PFSK-1 (cell line): ENCODE results near the gene RGS16.

ENCODE experiments used
- FOXP2 ChIP-seq: optimal IDR thresholded peaks from 2 replicates; pipeline ENCODE3; 2011; ENCODE audit warnings: borderline replicate concordance, control low read depth, inconsistent platforms; ENCODE audit not compliant: insufficient read depth; ENCODE audit errors: extremely low read length, extremely low read depth
- POLR2AphosphoS5 ChIP-seq: IDR thresholded peaks from 2 replicates; pipeline ENCODE4 v1.6.1; 2012; ENCODE audit warnings: low read depth, mild to moderate bottlenecking, control low read depth, low read length, moderate library complexity
- REST ChIP-seq, 2 experiments: IDR thresholded peaks; 2 replicates each; pipeline versions ENCODE4 v1.6.1 to v1.8.0; 2011 to 2012; ENCODE audit warnings: low read depth in 2 of 2, low read length in 2 of 2, control low read depth in 1 of 2, inconsistent platforms in 1 of 2, mild to moderate bottlenecking in 1 of 2, moderate library complexity in 1 of 2; ENCODE audit not compliant: insufficient read depth in 1 of 2
- SIN3A ChIP-seq: IDR thresholded peaks from 2 replicates; pipeline ENCODE4 v1.6.1; 2012; ENCODE audit warnings: mild to moderate bottlenecking, low read length, moderate library complexity, borderline replicate concordance; ENCODE audit not compliant: insufficient read depth
- TAF1 ChIP-seq: IDR thresholded peaks from 2 replicates; pipeline ENCODE4 v1.6.1; 2012; ENCODE audit warnings: low read length, control low read depth, borderline replicate concordance; ENCODE audit not compliant: insufficient read depth

- no peak for TF ChIP-seq REST (IDR thresholded peaks at IDR 0.05; ENCODE audit: insufficient read depth in 1 of 2, low read depth in 2 of 2, low read length in 2 of 2)
- no peak for TF ChIP-seq TAF1
- TF ChIP-seq POLR2AphosphoS5: no peak
- TF ChIP-seq SIN3A: no peak
- no peak for TF ChIP-seq FOXP2
Measured at GRCh38 chr1:182587093-182587492, 17.1 kb downstream of the RGS16 start.
